Measurements from ENCODE around the gene NDUFS8.
A peak's percentile ranks its signal among the peaks of the same experiment; 100 is the strongest.

NDUFS8 gene

GRCh38 chr11:68049509-68050370 lies 19.3 kb downstream of the NDUFS8 start:
- no peak for DNase-seq (ENCODE audit: low spot score)

GRCh38 chr11:68050371-68050841 lies 19.9 kb downstream of the NDUFS8 start:
- DNase-seq (ENCODE audit: low spot score), result no peak

- DNase-seq (ENCODE audit: low spot score), result no peak
Observed at GRCh38 chr11:68051191-68052136, 21.0 kb downstream of the NDUFS8 start.

GRCh38 chr11:68052137-68052873 lies 21.8 kb downstream of the NDUFS8 start:
- DNase-seq (ENCODE audit: low spot score), result no peak

GRCh38 chr11:68053117-68053516 lies 22.6 kb downstream of the NDUFS8 start:
- DNase-seq (ENCODE audit: low spot score), result no peak

GRCh38 chr11:68053981-68054812 lies 23.7 kb downstream of the NDUFS8 start:
- DNase-seq (ENCODE audit: low spot score), result no peak

- DNase-seq (ENCODE audit: low spot score), result no peak
Observed at GRCh38 chr11:68056317-68057285, 26.1 kb downstream of the NDUFS8 start.

- no peak for DNase-seq (ENCODE audit: low spot score)
Observed at GRCh38 chr11:68057807-68058206, 27.3 kb downstream of the NDUFS8 start.

GRCh38 chr11:68061508-68061907 lies 31.0 kb downstream of the NDUFS8 start:
- no peak for DNase-seq (ENCODE audit: low spot score)

GRCh38 chr11:68064926-68065325 lies 34.4 kb downstream of the NDUFS8 start:
- DNase-seq (ENCODE audit: low spot score), result no peak

- no peak for DNase-seq (ENCODE audit: low spot score)
Observed at GRCh38 chr11:68065841-68066240, 35.4 kb downstream of the NDUFS8 start.

- DNase-seq (ENCODE audit: low spot score), result no peak
Observed at GRCh38 chr11:68066742-68067141, 36.3 kb downstream of the NDUFS8 start.

GRCh38 chr11:68067991-68068390 lies 37.5 kb downstream of the NDUFS8 start:
- DNase-seq (ENCODE audit: low spot score), result no peak

GRCh38 chr11:68071281-68072048 lies 41.0 kb downstream of the NDUFS8 start:
- DNase-seq (ENCODE audit: low spot score), result no peak

- no peak for DNase-seq (ENCODE audit: low spot score)
Observed at GRCh38 chr11:68074584-68075352, 44.3 kb downstream of the NDUFS8 start.

- peak; percentile 40 for DNase-seq (ENCODE audit: low spot score)
Observed at GRCh38 chr11:68076371-68077042, 46.0 kb downstream of the NDUFS8 start.

All from NAMALWA (cell line).